Pancreas (tissue), 10 donors: Measurements from ENCODE around the gene RAC2. TPM values are rescaled to one million over a fixed set of nuclear protein-coding genes. Genes with fewer than 3 reads are reported as not detected.

Experiments
- ATAC-seq, 4 donors: fragments of 200-7000 bp; cut with Tn5 transposase; one replicate each; pipeline versions ENCODE4 v1.8.0 to v1.9.1; 2020; ENCODE audit warnings: mild to moderate bottlenecking in 4 of 4, moderate library complexity in 4 of 4
- DNase-seq, 6 donors: peaks; one replicate each; pipeline ENCODE4 v3.0.0-alpha.2; 2020
- FAIRE-seq: peaks from 2 replicates; lab custom pipeline; 2012; peaks lifted over from hg19 to GRCh38; lab: Jason Lieb, UNC
- H3K27ac ChIP-seq, 4 donors: fragments of 200-600 bp; sonication (generic); 1 replicate in 3 of 4; 2 replicates in 1 of 4; pipeline versions ENCODE4 v1.5.0 to v1.8.0; 2020
- H3K27me3 ChIP-seq, 4 donors: fragments of 200-600 bp; one replicate each; pipeline ENCODE4 v1.8.0; 2021
- H3K36me3 ChIP-seq, 3 donors: fragments of 200-600 bp; sonication (generic) in 1 of 3; one replicate each; pipeline versions ENCODE4 v1.5.0 to v1.8.0; 2020 to 2021
- H3K4me1 ChIP-seq, 3 donors: fragments of 200-600 bp; one replicate each; pipeline ENCODE4 v1.8.0; 2021
- H3K4me3 ChIP-seq, 4 donors: fragments of 200-600 bp; sonication (generic) in 2 of 4; one replicate each; pipeline versions ENCODE4 v1.5.0 to v1.8.0; 2020 to 2021
- H3K9me3 ChIP-seq, 4 donors: fragments of 200-600 bp; one replicate each; pipeline ENCODE4 v1.8.0; 2021
- CTCF ChIP-seq, 4 donors: fragments of 200-600 bp; sonication (generic) in 3 of 4; IDR thresholded peaks; one replicate each; pipeline versions ENCODE4 v1.5.0 to v1.8.0; 2021; ENCODE audit warnings: antibody characterized with exemption in 4 of 4
- WGBS, 2 donors: extraction: QIAGEN DNeasy Blood & Tissue Kit; methylation state at CpG; one replicate each; pipeline ENCODE4 v1.1.7; 2013; 5-methylcytosine and 5-hydroxymethylcytosine counted together
- intact Hi-C, 3 donors: fragments of 100-400 bp; cut with DNase I; formaldehyde crosslinking; loops; one replicate each; pipeline versions ENCODE4 v1.11.1 to v1.14.2; 2022
- polyA plus RNA-seq, 2 donors: library from polyadenylated mRNA; stranded (reverse); fragments of 200-250 nt; gene quantifications; one replicate each; pipeline ENCODE4 v1.2.3, GENCODE V29; 2013
- total RNA-seq, 6 donors: library from RNA; stranded (reverse); fragmentation: NEBNext Ultra II Directional in 4 of 6; extraction: Animal tissue kit (Norgen Biotek cat#: 25700) in 4 of 6; gene quantifications; one replicate each; pipeline versions ENCODE4 v1.2.1 to v1.2.4, GENCODE V29; 2021 to 2023
- donor health status: healthy with polysubstance abuse.
- donor health status: DM: no; HTN: no; CAD: no; lungs with moderate emphysema.
- donor health status: DM: no; HTN: no; CAD: no.
- donor health status: control.
- donor health status: control.
- donor health status: Bipolar disorder and iron deficiency.
- donor health status: DM: yes; HTN: yes; CAD: no.
- donor health status: DM: no; HTN: no; CAD: no.
- donor health status: DM: no; HTN: no; CAD: no.
- donor health status: DM: yes; HTN: yes; CAD: no.

RAC2 gene
- total and polyA plus RNA-seq, 8 donors: 0.91 to 12.8 (median 3.0) TPM

GRCh38 chr22:37224757-37225420 is 19.2 kb downstream of the RAC2 start:
- ATAC-seq (no peak), DNase-seq (no peak), FAIRE-seq (no peak)
- H3K4me1 ChIP-seq: no peaks in the 10 kb centered on the region
- intact Hi-C loops: no loop called here
- no peaks in the 10 kb centered on the region for H3K27me3 ChIP-seq
- TF ChIP-seq CTCF (IDR thresholded peaks at IDR 0.05): no peak
- H3K27ac ChIP-seq: no peak overlapping the region
- H3K9me3 ChIP-seq: no peaks in the 10 kb centered on the region
- H3K4me3 ChIP-seq: no peak overlapping the region
- H3K36me3 ChIP-seq: no peaks in the 10 kb centered on the region
- WGBS, 2 donors: 52 to 69% methylated on average over 8 of the region's 8 CpGs

GRCh38 chr22:37223965-37224551 is 20.0 kb downstream of the RAC2 start:
- Histone ChIP-seq H3K27me3 (no peaks in the 10 kb centered on the region), H3K9me3 (no peaks in the 10 kb centered on the region), H3K36me3 (no peaks in the 10 kb centered on the region), H3K4me3 (no peak overlapping the region), H3K27ac (no peak overlapping the region), H3K4me1 (no peaks in the 10 kb centered on the region)
- 60 to 68% methylated on average over 3 of the region's 3 CpGs for WGBS, 2 donors
- DNase-seq (no peak), ATAC-seq (no peak), FAIRE-seq (no peak)
- TF ChIP-seq CTCF (IDR thresholded peaks at IDR 0.05): no peak
- intact Hi-C loops: no loop called here

GRCh38 chr22:37222440-37222971 is 21.6 kb downstream of the RAC2 start:
- no peaks in the 10 kb centered on the region for H3K27me3 ChIP-seq
- DNase-seq: no peak
- 80 to 88% methylated on average over 8 of the region's 8 CpGs for whole genome bisulfite sequencing, 2 donors
- no peak for FAIRE-seq
- no peak for ATAC-seq
- no peaks in the 10 kb centered on the region for H3K9me3 ChIP-seq
- H3K4me1 ChIP-seq: no peaks in the 10 kb centered on the region
- intact Hi-C loops: no loop called here
- no peaks in the 10 kb centered on the region for H3K36me3 ChIP-seq
- H3K4me3 ChIP-seq: no peak overlapping the region
- peak overlapping the region in 1 of 4 donors; percentile 31 for H3K27ac ChIP-seq
- no peak for TF ChIP-seq CTCF (IDR thresholded peaks at IDR 0.05)

GRCh38 chr22:37221424-37222333 is 22.4 kb downstream of the RAC2 start:
- no peaks in the 10 kb centered on the region for H3K36me3 ChIP-seq
- DNase-seq (peak in 1 of 6 donors; percentile 6), FAIRE-seq (no peak), ATAC-seq (no peak)
- no peaks in the 10 kb centered on the region for H3K27me3 ChIP-seq
- no peak overlapping the region for H3K4me3 ChIP-seq
- TF ChIP-seq CTCF (IDR thresholded peaks at IDR 0.05): no peak
- peak overlapping the region in 1 of 4 donors; percentile 31 for H3K27ac ChIP-seq
- WGBS, 2 donors: 89 to 91% methylated on average over 10 of the region's 10 CpGs
- H3K9me3 ChIP-seq: no peaks in the 10 kb centered on the region
- H3K4me1 ChIP-seq: no peaks in the 10 kb centered on the region
- intact Hi-C loops: no loop called here
